Measurements from ENCODE around the gene RRM1.

DNA sequence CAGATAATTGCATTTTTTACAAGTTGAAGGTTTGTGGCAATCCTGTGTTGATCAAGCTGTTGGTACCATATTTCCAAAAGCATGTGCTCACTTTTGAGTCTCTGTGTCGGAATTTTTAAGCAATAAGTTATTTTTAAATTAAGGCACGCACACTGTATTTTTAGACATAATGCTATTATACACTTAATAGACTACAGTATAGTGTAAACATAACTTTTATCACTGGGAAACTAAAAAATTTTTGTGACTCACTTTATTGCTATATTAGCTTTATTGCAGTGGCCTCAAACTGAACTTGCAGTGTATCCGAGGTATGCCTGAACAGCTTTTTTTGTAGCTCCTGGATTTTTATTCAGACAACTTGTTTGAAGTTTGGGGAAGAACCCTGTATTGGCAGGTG, 31.3 kb upstream of the RRM1 start:
- no peak for TF ChIP-seq EP300 (IDR thresholded peaks at IDR 0.05; ENCODE audit: borderline replicate concordance)
- TF ChIP-seq YY1 (IDR thresholded peaks at IDR 0.05; ENCODE audit: low read depth), result no peak
- TF ChIP-seq TAF1 (IDR thresholded peaks at IDR 0.05; ENCODE audit: low read depth), result no peak
- TF ChIP-seq, protein P1, sequence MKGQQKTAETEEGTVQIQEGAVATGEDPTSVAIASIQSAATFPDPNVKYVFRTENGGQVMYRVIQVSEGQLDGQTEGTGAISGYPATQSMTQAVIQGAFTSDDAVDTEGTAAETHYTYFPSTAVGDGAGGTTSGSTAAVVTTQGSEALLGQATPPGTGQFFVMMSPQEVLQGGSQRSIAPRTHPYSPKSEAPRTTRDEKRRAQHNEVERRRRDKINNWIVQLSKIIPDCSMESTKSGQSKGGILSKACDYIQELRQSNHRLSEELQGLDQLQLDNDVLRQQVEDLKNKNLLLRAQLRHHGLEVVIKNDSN (IDR thresholded peaks at IDR 0.05), result no peak
